Epidermal melanocyte (primary cell): ENCODE data around the gene SNPH.
A peak's percentile ranks its signal among the peaks of the same experiment; 100 is the strongest.

Source experiments
- DNase-seq: peaks from one replicate; pipeline ENCODE4 v3.0.0; 2011; ENCODE audit warnings: low spot score; ENCODE audit not compliant: insufficient read length

Gene SNPH

DNA sequence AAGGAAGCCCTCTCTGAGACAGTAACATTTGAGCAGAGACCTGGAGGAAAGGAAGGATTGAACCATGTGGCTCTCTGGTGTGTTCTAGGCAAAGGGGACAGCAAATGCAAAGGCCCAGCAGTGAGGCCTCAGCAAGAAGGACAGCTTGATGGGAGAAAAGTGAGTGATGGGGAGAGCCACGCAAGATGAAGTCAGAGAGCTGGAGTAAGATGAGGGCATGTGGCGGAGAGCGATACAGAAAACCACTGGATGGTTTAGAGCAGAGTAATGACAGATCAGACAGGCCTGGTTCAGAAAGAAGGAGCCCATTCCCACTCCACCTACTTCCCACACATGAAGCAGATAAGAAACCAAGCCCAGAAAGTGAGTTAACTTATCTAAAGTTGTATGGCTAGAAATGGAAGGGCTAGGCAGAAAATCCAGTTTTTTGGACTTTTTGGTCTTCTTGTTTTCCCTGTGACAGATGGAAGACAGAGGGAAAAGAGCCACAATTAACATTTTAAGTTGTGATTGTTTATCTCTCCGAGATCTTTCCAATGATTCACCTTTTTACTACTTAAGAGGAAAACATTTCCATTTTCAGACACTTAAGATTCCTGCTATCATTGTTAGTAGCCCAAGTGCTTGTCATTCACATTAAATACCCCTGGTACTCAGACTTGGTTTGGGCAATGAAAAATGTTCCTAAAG, 723 bp upstream of the SNPH start:
- DNase-seq, result no peak

DNA sequence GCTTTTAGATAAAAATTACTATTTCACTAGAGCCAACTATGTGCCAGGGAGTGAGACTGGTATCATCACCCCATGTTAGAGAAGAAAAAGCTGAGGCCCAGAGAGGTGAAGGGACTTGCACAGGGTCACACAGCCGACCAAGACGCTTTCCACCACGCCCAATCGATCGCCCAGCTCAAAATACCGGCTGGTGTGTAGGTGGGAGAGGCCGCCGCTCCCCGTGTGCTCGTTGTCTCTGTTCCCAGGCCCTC, 253 bp upstream of the SNPH start:
- no peak for DNase-seq

DNA sequence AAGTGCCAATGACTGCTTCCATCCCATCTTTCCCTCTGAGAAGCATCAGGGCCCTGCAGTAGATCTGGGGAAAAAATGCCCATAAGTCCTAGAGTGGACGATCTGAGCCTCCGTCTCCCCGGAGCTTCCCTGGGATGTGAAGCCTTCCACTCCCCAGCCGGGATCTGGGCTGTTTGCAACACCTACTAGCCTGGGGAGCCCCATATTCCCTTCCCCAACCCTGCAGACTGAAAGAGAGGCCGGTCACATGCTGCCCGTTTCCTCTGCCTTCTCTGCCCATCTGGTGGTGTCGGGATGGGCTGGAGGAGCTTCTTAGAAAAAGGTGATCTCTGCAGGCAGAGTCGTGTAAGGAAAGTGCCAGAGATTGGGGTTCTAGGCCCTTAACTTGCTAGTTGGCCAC, 1.1 kb downstream of the SNPH start:
- DNase-seq, result no peak

DNA sequence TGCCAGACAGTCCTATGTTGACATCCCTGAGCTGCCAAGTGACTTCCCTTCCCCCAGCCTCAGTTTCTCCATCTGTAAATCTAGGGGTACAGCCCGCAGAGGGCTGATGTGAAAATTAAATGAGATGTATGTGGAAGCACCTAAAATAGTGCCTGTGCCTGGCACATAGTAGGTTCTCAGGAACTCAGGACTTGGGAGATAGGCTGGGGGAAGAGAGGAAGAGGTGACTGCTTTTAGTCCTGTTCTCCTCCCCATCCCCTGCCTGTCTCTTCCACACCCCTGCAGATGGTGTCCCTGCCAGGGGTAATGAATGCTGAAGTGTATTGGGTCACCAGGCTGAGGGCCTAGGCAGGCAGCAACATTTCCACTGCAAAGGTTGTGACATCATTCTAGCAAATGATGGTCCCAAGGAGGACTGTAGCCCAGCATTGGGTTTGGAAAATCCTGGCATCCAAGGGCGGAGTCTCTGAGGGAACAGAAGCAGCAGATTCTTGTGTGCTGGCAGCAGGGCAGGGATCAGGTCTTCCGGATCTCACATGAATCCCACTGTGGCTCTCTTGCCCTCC, 1.8 kb downstream of the SNPH start:
- no peak for DNase-seq

DNA sequence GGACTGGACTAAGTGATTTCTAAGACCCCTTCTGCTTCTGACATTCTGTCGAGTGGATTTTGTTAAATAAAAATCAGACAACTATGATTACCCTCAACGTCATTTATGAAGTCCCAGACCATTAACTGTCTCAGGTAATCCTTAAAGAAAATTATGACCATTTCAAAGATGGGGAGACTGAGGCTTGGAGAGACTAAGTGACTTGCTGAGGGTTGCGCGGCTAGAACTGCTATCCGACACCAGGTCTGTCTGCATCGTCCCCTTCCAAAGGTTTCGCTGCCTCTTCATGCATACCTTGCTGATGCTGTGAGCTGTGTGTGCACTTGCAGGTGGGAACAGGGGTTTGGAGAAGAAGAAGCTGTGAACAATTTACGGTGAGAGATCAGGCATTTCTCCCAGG, 3.1 kb downstream of the SNPH start:
- no peak for DNase-seq

DNA sequence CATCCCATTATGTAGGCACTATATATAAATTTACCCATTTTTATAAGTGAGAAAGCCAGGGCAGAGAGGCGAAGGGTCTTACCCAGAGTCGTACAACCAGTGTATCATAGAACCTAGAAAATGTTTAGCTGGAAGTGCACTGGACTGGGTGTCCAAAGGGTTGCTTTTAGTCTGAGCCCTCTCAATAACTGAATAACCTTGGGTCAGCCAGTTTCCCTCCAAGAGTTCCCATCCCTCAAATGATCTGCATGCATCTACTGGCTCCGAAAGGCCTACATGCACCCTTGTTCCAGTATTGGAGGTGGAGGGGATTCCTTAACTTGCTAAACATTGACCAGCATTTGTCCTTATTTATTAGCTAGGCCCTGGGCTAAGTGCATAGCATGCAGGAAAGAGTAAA, 3.8 kb downstream of the SNPH start:
- DNase-seq, result no peak

DNA sequence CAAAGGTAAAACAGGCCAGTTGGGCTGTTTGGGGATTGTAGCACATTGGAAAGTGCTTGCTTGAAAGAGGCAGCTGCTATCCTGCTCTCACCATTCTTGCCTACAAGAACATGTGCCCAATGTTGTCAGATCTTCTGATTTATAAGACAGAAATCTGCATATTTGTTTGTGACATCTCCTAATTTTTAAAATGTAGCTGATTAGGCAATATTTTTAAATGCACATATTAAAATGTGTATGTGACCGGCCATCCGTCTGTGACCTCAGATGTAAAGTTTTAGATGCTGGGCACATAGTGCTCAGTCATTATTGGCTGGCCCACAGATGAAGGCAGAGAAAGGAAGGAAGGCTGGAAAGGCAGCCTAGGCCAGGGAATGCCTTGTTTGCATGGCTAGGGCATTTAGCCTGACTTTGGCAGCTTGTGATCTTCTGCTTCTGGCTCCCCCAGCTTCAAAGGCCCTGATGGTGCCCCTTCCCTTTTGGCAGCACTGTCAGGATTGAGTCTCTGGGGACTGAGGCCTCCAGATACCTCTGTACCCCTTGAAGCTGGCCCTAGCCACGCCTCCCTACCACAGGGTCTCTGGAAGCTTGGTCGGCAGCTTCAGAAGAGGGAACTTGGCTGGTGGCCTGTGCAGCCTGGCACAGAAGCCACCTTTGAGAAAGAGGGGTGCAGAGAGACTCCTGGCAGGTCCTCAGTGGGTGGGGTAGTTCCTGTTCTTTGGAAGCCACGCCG, 6.4 kb downstream of the SNPH start:
- no peak for DNase-seq

DNA sequence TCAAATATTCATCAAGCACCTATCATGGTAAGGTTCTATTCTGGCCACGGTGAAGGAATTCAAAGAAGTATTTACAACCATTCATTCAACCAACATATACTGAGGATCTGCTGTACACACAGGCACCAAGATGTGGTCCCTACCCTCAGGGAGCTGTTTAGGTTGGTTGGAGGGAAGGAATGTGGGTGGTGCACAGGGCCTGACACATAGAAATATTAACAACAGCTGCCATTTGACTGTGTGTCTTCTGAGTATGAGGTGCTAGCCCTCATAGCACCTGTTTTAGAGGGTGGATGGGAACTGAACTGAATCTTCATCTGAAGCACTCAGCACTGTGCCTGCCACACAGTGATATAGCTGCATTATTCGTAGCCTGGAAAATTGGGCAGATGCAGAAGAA, 7.3 kb downstream of the SNPH start:
- DNase-seq, result no peak

DNA sequence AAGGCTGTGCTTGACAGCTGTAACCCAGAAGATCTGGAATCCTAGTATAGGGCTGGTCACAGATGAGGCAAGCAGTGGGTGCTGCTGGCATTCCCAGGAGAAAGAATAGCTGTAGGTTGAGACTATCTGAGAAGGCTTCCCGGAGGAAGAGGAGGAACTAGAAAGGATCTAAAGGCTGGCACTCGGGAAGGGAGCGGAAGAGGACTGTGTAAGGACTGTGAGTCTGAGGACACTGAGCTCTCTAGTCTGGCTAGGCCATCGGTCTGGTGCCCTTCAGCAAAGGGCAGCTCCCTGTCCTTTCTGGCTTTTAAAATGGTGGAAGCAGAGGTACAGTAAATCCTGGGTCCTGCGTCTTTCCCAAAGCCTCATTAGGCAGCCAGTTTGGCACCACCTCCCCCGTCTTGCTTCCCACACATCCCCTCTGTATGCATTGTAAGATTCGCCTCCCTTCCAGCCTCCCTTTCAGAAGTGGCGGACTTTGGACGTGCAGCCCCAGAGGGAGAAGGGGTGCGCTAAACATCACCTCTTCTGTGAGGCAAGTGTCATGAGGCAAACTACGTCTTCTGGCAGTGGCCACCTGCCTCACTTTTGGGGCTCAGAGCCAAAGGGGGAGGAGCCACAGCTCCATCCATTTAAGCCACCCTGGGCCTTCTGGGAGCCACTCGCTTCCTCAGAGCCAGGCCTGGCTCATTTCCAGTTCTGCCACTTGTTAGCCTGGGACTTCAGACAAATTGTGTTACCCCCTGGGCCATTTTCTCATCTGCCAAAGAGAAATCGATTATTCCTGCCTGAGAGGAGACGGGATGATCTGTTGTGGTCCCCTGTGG, 8.6 kb downstream of the SNPH start:
- no peak for DNase-seq

DNA sequence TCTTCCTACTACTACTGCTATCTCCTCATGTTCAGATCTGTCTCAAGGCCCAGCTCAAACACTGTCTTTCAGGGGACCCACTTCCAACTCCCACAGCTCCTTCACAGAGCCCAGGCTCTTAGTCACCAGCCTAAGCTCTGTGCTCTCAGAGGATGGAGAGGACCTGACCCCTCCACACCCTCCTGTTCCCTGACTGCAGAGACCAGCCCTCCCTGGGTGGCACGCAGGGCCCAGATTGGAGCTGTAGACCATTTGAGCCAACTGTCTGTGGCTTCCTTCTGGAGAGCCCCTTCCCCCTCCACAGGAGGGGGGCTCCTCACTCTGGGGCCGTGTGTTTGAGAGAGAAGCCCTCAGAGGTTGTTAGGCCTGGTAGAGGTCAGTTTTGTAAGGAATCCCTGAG, 9.8 kb downstream of the SNPH start:
- DNase-seq, result no peak

DNA sequence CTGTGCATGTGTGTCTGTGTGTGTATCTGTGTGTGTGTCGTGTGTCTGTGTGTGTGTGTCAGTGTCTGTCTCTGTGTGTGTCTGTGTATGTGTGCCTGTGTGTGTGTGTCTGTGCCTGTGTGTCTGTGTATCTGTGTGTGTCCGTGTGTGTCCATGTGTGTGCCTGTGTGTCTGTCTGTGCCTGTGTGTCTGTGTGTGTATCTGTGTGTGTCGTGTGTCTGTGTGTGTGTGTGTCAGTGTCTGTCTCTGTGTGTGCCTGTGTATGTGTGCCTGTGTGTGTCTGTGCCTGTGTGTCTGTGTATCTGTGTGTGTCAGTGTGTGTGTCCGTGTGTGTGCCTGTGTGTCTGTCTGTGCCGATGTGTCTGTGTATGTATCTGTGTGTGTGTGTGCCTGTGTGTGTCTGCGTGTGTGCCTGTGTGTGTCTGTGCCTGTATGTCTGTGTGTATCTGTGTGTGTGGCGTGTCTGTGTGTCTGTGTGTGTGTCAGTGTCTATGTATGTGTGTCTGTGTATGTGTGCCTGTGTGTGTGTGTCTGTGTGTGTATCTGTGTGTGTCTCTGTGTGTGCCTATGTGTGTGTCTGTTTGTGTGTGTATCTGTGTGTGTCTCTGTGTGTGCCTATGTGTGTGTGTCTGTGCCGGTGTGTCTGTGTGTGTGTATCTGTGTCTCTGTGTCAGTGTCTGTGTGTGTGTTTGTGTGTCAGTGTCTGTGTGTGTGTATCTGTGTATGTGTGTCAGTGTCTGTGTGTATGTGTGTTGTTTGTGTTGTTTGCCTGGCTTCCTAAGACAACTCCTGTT, 11.6 kb downstream of the SNPH start:
- no peak for DNase-seq

DNA sequence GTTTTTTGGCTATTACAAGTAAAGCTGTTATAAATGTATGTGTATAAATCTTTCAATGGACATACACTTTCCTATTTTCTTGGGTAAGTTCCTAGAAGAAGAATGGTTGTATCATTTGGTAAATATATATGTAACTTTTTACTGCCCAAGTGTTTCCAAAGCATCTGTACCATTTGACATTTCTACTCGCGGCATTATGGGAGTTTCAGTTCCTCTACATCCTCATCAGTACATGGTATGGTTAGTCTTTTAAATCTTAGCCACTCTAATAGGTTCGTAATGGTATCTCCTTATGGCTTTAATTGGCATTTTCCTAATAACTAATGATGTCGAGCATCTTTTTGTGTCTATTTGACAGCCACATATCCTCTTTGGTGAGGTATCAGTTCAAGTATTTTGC, 12.9 kb downstream of the SNPH start:
- no peak for DNase-seq

DNA sequence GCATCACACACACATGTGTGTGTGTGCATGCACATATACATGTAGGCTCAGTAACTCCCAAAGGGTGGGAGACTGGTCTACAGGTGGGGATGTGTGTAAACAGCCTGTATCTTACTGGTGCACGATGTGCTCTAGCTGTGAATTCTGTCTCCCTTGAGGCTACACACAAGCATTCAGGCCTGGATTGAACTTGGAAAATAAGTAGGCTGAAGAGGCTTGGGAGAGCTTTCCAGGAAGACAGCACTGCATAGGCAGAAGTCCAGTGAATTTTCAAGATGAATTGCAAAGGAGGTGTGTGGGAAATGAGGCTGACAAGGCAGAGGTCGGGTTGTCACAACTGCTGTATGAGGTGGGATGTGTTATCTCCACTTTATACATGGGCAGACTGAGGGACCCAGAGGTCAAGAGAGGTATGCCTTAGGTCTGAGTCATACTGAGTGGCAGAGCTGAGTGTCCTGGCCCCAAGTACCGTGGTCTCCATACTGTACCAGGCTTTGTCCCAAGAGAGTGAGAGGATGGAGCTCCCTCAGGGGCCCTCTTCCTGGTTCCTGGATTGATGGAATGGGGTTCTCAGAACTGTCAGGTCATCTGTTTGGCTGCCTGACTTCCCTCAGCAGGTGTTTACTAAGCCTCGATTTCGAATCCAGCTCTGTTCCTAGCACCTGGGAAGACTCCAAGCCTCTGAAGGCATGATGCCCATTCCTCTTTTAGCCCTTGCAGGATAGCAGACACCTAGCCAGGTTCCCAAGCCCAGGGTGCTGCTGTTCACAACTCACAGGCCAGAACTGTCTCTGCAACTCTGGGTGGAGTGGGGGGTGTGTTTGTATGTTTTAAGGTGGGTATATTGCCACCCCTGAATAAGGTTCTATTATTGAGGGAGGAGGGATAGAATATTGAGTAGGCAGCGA, 14.4 kb downstream of the SNPH start:
- no peak for DNase-seq

DNA sequence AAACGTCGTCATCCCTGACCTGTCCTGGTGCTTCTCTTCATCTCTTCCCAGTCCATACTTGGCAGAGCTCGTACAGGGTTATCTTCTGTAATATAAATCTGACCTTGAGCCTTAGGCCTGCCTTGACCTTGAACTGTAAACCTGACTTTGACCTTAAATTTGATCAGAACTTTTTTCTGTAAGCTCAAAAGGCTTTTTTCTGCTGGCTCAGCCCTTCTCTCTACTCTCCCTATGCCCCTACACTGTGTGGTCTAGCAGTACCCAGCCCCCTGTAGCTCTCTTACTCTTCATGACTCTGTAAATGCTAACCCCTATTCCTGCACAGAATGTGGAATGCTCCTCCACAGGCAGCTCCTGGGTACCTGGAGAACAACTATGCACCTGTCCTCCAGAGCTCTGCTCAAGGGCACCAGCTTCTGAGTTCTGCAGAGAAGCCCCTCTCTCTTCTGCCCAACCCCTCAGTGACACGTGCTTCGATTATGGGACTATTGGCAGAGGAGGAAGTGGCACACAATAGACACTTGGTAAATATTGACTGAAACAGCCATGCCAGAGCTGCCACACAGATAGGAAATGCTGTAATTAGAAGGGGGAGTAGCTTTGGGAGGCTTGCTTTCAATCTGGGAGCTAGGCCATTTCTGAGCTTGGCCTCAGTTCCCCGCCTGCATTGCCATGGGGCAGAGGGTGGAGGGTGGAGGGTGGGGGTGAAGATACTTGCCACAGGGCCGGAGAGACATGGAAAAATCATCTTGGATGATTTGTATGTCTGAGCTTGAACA, 15.4 kb downstream of the SNPH start:
- DNase-seq, result no peak

DNA sequence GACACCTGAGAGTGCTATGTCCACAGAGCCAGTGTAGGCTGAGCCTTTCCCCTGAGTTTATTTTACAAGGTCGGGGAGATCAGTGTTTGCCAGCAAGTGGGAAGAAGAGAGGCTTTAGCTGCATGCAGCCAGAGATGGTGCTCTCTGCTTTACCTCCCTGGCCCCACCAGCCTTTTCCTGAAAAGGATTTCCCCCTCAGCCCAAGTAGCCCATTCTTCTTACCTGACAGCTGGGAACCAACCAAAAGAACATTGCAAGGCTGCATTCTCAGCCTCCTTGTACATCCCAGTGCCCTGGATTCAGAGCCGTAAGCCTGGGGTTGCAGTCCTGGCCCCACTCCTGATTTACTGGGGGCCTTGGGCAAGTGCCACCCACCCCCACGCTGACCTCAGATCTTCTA, 16.9 kb downstream of the SNPH start:
- DNase-seq, result no peak

DNA sequence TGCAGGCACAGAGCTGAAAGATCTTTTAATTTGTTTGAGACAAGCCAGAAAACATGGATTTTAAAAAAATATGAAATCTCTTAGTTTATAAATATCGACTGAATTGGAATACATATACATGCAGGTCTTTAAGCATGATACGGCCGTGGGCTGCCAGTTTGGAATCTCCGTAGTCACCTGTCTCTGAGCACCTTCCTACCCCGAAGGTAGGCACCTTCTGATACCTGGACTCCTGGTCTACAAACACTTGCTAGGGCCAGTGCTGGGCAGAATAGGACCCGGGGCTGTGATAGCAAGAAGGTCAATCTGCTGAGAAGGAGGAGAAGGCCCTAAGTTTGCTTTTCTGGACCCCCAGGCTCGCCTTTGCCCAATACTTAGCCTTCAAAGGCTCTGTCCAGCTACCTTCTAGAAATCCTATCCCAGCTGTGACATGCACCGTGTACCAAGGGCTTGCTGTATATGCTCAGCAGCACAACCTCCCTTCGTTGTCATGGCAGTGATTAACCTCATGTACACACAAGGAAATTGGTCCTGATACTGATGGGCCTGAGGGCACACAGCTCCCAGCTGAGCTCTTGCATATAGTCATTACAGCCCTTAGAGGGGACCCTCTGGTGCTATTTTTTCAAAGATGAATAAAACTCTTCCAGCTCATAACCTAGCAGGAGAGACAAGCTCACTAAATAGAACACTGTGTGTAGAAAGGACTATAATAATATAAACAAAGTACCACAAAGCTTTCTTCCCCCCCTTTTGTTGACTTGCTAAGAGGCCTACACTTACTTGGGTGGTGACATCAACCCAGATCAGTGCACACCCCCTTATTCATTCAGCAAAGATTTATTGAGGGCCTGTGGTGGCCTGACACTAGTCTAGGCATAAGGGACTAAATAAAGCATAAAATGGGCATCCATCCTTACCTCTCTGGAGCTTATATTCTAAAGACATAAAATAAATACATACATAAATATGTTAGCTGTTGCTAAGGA, 17.7 kb downstream of the SNPH start:
- no peak for DNase-seq

DNA sequence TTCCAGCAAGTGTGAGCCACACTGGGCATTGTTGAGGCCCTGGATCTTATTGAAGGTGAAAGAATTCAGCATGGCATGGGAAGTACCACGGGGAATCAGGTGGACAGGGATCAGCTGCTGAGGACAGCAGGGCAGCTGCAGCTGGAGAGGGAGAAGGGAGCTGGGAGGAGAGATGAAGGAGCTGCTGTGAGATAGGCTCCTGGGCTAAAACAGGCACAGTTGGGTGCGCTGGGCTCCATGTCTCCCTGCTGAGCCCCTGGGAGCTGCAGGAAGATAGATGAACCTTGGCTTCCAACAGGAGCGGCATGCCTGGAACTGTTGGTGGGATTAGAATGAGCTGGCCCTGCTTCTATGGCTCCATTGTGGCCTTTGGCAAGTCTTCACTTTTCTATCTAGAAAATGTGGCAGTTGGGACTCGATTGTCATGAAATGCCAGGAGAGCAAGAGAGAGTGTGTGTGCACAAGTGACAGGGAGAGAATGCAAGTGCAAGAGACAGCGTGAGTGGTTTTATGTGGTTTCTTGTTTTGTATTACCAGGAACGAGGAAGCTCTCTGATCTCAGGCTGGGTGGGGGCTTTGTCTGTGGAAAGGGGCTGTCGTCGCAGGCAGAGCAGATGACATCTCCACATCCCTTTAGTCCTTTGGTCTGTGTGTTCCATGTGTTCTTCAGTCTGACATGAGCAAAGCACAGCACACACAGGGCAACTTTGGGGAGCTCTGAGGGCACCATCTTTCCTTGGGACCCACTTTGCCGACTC, 20.4 kb downstream of the SNPH start:
- peak; percentile 11 for DNase-seq

DNA sequence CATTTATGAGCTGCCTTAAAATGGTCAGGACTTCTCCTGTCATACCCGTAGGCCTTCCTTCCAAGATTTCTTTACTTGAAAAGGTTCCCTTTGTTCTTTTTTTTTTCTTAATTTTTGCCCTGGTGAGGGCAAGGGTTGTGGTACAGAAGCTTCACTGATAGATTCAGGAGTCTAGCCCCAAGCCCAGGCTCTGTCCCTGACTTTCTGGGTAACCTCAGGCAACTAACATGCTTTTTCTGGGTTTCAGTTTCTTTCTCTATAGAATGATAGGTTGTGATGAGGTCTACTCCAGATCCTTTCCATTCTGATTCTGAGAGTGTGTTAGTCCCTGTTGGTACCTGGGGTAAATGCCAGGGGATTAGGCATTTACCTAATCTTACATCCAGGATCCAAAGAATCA, 21.2 kb downstream of the SNPH start:
- DNase-seq, result peak; percentile 48
